Stimulated activated CD8-positive, alpha-beta memory T cell treated with anti-CD3 and anti-CD28 coated beads, Interleukin-4, amount 100 ng/mL, for 48 hours (primary cell): ENCODE data around the gene POLR2C.

Source experiments
- DNase-seq: peaks from one replicate; pipeline ENCODE4 v3.0.0-alpha.2; 2020

POLR2C gene

DNA sequence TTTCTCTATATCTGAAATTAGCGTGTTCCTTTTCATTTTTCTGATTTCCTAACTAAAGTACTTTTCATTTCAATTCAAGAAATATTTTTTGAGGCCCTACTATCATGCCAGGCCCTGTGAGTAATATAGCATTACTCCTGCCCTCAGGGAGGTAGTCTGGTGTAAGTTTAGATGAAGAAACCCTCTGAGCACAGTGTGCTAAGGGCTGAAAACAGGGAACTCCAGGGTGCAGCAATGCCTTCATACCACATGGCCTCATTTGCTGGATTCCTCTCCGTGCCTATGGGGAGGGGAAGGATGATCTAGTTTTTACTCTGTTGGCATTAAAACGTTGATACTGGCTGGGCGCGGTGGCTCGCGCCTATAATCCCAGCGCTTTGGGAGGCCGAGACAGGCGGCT lies 10.5 kb upstream of the POLR2C start:
- no peak for DNase-seq

DNA sequence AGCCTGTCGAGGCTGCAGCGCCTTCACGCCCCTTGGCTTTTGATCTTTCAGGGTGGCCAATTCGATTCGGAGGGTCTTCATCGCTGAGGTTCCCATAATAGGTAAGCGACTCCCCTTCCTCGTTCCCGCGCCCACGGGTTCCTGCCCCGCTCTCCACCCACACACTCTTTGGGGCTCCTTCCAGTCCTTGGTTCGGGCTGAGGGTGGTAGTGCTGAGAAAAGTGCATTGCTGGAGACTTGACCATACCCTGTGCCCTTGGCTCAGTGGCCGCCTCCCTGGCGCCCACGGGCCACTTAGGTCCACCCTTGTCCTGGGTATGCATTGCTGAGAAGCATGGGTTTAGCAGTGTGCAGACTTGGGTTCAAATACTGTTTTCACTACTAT lies 491 bp downstream of the POLR2C start:
- no peak for DNase-seq

- no peak for DNase-seq
Measured at GRCh38 chr16:57464523-57464922, 2.0 kb downstream of the POLR2C start.

GRCh38 chr16:57468346-57468745 lies 5.9 kb downstream of the POLR2C start:
- no peak for DNase-seq

- peak; percentile 6 for DNase-seq
Measured at GRCh38 chr16:57469046-57469445, 6.6 kb downstream of the POLR2C start.

GRCh38 chr16:57469917-57470470 lies 7.5 kb downstream of the POLR2C start:
- peak; percentile 16 for DNase-seq

DNA sequence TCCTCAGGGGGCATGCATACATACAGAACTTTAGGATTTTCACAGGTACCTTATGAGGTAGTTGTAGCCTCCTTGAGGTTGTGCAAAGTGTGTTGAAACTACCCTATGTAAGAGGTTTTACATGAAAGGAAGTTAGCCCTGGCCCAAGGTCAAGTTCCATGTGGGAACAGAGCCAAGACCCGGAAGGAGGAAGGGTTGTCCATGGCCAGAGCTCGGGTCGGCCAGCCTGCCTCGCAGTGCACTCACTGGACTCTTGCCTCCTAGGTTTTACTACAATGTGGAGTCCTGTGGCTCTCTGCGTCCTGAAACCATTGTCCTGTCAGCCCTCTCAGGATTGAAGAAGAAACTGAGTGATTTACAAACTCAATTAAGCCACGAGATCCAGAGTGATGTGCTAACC lies 8.2 kb downstream of the POLR2C start:
- peak; percentile 10 for DNase-seq

DNA sequence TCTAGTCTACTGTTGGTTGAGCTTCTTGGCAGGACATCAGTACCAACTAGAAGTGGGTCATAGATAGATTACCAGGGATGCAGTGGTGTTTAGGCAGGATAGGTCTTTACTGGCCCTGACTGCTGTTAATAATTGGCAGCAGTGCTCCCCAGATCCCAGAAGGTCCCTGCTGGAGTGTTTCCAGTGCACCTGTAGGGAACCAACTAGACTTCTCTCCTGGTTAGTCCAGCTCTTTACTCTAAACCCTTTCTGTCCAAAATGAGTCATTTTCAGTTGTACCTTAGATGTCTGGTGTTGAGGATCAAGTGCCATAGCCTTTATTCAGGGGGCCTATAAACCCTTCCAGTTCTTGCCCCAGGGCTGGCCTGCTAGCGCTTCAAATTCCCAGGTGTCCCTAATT lies 8.7 kb downstream of the POLR2C start:
- no peak for DNase-seq

- DNase-seq = peak; percentile 11
Measured at GRCh38 chr16:57471852-57472664, 9.6 kb downstream of the POLR2C start.

DNA sequence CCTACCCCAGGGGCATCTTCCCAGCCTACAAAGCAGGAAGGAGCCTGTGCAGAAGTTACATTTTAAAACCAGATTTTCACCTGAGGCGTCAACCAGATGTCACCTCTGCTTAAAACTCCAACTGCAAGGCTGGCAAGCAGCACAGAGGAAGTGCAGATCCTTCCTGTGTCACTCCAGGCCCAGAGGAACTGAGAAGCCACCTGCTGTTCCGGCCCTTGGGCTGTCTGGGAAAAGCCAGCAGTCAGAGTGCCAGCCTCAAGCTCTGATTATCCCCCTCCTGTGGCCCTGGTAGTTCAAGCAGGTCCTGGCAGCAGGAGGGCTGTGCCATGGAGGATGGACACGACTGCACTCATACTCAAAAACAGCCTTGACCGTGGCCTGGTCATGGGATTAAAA lies 10.2 kb downstream of the POLR2C start:
- DNase-seq = peak; percentile 22

GRCh38 chr16:57473176-57473840 lies 10.8 kb downstream of the POLR2C start:
- DNase-seq = peak; percentile 23

- peak; percentile 18 for DNase-seq
Measured at GRCh38 chr16:57473906-57474305, 11.4 kb downstream of the POLR2C start.

DNA sequence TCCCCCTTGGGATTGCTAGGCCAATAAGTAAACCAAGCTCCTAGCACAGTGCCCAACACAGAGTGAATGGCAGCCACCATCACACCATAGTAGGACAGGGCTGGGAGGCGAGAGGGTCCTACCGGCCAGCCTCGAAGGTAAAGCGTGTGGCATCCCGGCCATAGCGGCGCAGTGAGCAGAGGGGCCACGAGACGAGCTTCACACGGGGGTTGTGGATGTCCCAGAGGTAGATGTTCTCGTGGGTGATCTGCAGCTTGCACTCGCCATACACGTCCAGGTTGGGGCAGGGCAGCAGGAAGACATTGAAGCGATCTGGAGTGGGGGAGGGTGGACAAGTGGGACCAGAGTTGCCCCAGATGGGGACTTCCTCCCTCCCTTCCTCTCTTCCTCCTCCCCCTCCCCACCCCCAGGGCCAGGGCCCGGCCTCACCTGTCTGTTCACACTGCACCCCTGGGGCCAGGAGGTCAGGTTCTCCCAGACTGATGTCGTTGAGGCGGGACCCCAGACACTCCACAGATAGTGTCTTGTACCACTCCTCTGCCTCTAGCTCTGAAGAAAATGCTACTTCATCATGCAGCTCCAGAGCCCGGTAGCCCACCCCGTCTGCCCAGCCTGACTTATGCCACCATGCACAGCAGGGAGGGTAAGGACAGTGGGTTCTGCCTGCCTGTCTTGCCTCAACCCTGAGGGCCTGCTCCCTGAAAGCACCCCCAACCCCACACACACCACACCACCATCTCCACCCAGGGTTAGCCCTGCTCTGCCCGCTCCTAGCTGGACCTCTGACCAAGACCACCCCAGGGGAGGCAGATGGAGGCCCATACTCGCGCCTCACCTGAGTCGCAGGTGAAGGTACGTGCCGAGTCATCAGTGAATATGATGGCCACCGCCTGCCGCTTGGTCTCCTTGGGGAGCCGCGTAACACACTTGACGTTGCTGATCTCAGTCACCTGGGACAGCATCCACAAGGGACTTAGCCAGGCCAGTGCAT lies 12.5 kb downstream of the POLR2C start:
- DNase-seq = peak; percentile 22

GRCh38 chr16:57475711-57476339 lies 13.3 kb downstream of the POLR2C start:
- DNase-seq = peak; percentile 85

- peak; percentile 26 for DNase-seq
Measured at GRCh38 chr16:57476546-57477410, 14.3 kb downstream of the POLR2C start.

GRCh38 chr16:57477531-57478202 lies 15.2 kb downstream of the POLR2C start:
- DNase-seq = no peak

GRCh38 chr16:57478396-57479204 lies 16.1 kb downstream of the POLR2C start:
- no peak for DNase-seq

- DNase-seq = no peak
Measured at GRCh38 chr16:57479205-57479975, 16.9 kb downstream of the POLR2C start.
